Heart left ventricle (tissue), 16 donors: Measurements from ENCODE around the gene ZDHHC11. TPM values are rescaled to one million over a fixed set of nuclear protein-coding genes. Genes with fewer than 3 reads are reported as not detected.
"Not testable (repeated sequence)": the region's sequence is repeated elsewhere in the genome, so short reads cannot be mapped to it uniquely, and the experiment has no call there.

Source experiments
- ATAC-seq, 4 donors: fragments of 200-7000 bp; cut with Tn5 transposase; one replicate each; pipeline ENCODE4 v1.9.1; 2020 to 2022; ENCODE audit warnings: moderate library complexity in 4 of 4, mild to moderate bottlenecking in 3 of 4, moderate number of reproducible peaks in 1 of 4
- DNase-seq, 5 donors: peaks; one replicate each; pipeline ENCODE4 v3.0.0-alpha.2; 2020
- H3K27ac ChIP-seq, 12 donors: fragments of 200-600 bp; sonication (generic) in 4 of 12; one replicate each; pipeline versions ENCODE4 v1.5.0 to v1.8.0; 2016 to 2022; ENCODE audit warnings: mild to moderate bottlenecking in 2 of 12
- H3K27me3 ChIP-seq, 9 donors: fragments of 200-600 bp; sonication (generic) in 2 of 9; one replicate each; pipeline versions ENCODE4 v1.5.1 to v1.8.0; 2016 to 2022; ENCODE audit warnings: mild to moderate bottlenecking in 3 of 9
- H3K36me3 ChIP-seq, 9 donors: fragments of 200-600 bp; sonication (generic) in 2 of 9; one replicate each; pipeline versions ENCODE4 v1.5.0 to v1.8.0; 2018 to 2022; ENCODE audit warnings: mild to moderate bottlenecking in 2 of 9
- H3K4me1 ChIP-seq, 12 donors: fragments of 200-600 bp; sonication (generic) in 4 of 12; one replicate each; pipeline versions ENCODE4 v1.5.0 to v1.8.0; 2016 to 2022; ENCODE audit warnings: mild to moderate bottlenecking in 3 of 12
- H3K4me3 ChIP-seq, 12 donors: fragments of 200-600 bp; sonication (generic) in 4 of 12; one replicate each; pipeline versions ENCODE4 v1.5.0 to v1.8.0; 2017 to 2022; ENCODE audit warnings: mild to moderate bottlenecking in 9 of 12, moderate library complexity in 4 of 12
- H3K9me3 ChIP-seq, 12 donors: fragments of 200-600 bp; sonication (generic) in 4 of 12; one replicate each; pipeline versions ENCODE4 v1.5.0 to v1.8.0; 2016 to 2022; ENCODE audit warnings: mild to moderate bottlenecking in 1 of 12
- WGBS, 4 donors: extraction: QIAGEN DNeasy Blood & Tissue Kit in 2 of 4; methylation state at CpG; one replicate each; pipeline versions ENCODE4 v1.1.5 to v1.1.7; 2013 to 2018; 5-methylcytosine and 5-hydroxymethylcytosine counted together
- intact Hi-C, 10 donors: fragments of 100-400 bp; cut with DNase I; formaldehyde crosslinking; loops; one replicate each; pipeline versions ENCODE4 v1.11.1 to v1.14.2; 2022
- polyA plus RNA-seq, 2 donors: library from polyadenylated mRNA; stranded (reverse); fragments of 200-250 nt; gene quantifications; one replicate each; pipeline ENCODE4 v1.2.3, GENCODE V29; 2013
- total RNA-seq, 9 donors: library from RNA; depleted of rRNA in 2 of 9; stranded (reverse); fragments of >200 nt in 2 of 9; fragmentation: NEBNext Ultra II Directional in 3 of 9; extraction: Animal tissue kit (Norgen Biotek cat#: 25700) in 3 of 9; gene quantifications; one replicate each; pipeline versions ENCODE4 v1.1.0 to v1.2.4, GENCODE V29; 2016 to 2023
- TF ChIP-seq, protein P1 (sequence below), 12 donors: fragments of 200-600 bp; sonication (generic) in 4 of 12; IDR thresholded peaks; one replicate each; pipeline versions ENCODE4 v1.5.0 to v1.8.0; 2018 to 2022; ENCODE audit warnings: antibody characterized with exemption in 12 of 12, mild to moderate bottlenecking in 5 of 12
- donor health status: ischemic (EF 13 %, LVEDD 7.1; RV severe dilation, severe dysfunction).
- donor health status: healthy with polysubstance abuse.
- donor health status: DM: no; HTN: yes; CAD: no.
- donor health status: DM: no; HTN: no; CAD: no.
- donor health status: ischemic (EF 25% LVEDD 6.9; RV normal size, moderate dysfunction).
- donor health status: ischemic (EF 25% LVEDD 5.7; RV mildly dilated, moderate dysfunction).
- donor health status: healthy.
- donor health status: DM: yes; HTN: yes; CAD: no.
- donor health status: ischemic (EF 35%, LVEDD 5.7; RV mildly dilated, moderate dysfunction).
- donor health status: nonischemic (EF 11% LVEDD 7.7; RV severe dilation, severe dysfunction).
- donor health status: DM: yes; HTN: yes; CAD: no.
- donor health status: PGD.
- donor health status: ischemic (EF 29% LVEDD 5.4; RV normal size, mild dysfunction).
- donor health status: nonischemic (EF 23%, LVEDD 6.1; RV moderate dilation, normal function).

Gene ZDHHC11
- total and polyA plus RNA-seq, 11 donors: 6.3 to 25.0 (median 10.8) TPM

- TF ChIP-seq, protein P1, sequence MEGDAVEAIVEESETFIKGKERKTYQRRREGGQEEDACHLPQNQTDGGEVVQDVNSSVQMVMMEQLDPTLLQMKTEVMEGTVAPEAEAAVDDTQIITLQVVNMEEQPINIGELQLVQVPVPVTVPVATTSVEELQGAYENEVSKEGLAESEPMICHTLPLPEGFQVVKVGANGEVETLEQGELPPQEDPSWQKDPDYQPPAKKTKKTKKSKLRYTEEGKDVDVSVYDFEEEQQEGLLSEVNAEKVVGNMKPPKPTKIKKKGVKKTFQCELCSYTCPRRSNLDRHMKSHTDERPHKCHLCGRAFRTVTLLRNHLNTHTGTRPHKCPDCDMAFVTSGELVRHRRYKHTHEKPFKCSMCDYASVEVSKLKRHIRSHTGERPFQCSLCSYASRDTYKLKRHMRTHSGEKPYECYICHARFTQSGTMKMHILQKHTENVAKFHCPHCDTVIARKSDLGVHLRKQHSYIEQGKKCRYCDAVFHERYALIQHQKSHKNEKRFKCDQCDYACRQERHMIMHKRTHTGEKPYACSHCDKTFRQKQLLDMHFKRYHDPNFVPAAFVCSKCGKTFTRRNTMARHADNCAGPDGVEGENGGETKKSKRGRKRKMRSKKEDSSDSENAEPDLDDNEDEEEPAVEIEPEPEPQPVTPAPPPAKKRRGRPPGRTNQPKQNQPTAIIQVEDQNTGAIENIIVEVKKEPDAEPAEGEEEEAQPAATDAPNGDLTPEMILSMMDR (IDR thresholded peaks at IDR 0.05): peak in 1 of 12 donors; percentile 24
- ATAC-seq (peak; percentile 41 to 80 (median 68)), DNase-seq (peak in 2 of 5 donors; percentile 11 to 60)
- 76 to 89% (median 80%) methylated on average over 10 of the region's 10 CpGs for whole genome bisulfite sequencing, 4 donors
- H3K4me1 ChIP-seq, H3K27ac ChIP-seq, H3K9me3 ChIP-seq, intact Hi-C loops, H3K4me3 ChIP-seq, H3K27me3 ChIP-seq: not testable (repeated sequence)
- peaks cover 0 to 14% (median 0%) of the 10 kb centered on the region in 9 donors for H3K36me3 ChIP-seq
These were observed 12.3 kb downstream of the ZDHHC11 start for GRCh38 chr5:838431-838851.

GRCh38 chr5:837621-838121, 13.1 kb downstream of the ZDHHC11 start:
- H3K9me3 ChIP-seq, H3K27ac ChIP-seq, H3K4me3 ChIP-seq, ATAC-seq, intact Hi-C loops, H3K27me3 ChIP-seq, H3K4me1 ChIP-seq: not testable (repeated sequence)
- peaks cover 0 to 10% (median 0%) of the 10 kb centered on the region in 9 donors for H3K36me3 ChIP-seq
- 95 to 100% (median 98%) methylated on average over 2 to 14 of the region's 14 CpGs for WGBS, 4 donors
- DNase-seq: peak in 1 of 5 donors; percentile 21

DNA sequence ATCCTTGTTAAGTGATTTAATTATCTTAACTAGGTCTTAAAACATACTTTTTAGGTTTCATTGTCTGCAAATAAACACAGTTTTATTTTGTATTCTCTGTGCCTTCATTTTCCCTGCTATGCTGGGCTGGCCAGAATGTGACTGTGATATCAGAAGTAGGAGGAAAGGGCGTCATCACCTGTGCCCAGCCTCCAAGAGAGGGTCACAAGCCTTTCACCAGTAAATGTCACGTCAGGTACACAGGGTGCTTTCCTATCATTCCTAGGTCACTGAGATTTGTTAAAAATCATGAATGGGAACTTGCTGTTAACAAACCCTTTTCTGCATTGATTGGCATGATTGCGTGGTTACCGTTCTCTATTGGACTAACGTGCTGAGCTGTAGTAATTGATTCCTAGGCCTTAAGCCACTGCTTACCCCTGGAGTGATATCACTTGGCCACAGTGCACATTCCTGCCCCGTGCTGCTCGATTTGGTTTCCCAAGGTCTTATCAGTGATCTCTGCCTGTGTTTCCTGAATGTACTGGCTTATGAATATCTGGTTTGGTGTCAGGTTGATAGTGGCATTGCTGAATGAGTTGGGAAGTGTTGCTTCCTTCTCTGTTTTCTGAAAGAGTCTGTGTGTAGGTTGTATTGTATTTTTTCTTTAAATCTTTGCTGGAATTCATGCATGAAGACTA, 14.7 kb downstream of the ZDHHC11 start:
- WGBS, 4 donors: 39 to 49% (median 44%) methylated on average over 7 of the region's 7 CpGs
- ATAC-seq: peak in 3 of 4 donors; percentile 29 to 76 (median 62)
- H3K27me3 ChIP-seq, intact Hi-C loops, H3K36me3 ChIP-seq, H3K4me1 ChIP-seq, H3K4me3 ChIP-seq, H3K9me3 ChIP-seq: not testable (repeated sequence)
- H3K27ac ChIP-seq: peak overlapping the region in 1 of 12 donors; percentile 34
- peak in 1 of 5 donors; percentile 14 for DNase-seq

DNA sequence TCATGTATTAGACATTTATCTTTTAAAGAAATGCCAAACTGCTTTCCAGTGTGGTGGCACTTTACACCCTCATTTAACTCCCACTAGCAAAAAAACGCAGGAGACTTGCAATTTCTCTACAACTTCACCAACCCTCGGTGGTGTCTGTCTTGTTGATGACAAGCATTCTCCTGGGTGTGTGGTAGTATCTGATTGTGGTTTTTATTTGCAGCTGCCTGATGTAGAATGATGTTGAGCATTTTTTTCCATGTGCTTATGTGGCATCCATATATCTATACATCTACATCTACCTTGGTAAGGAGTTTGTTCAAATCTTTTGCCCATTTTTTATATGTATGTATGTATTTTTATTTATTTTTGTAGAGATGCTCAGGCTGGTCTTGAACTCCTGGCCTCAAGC, 16.8 kb downstream of the ZDHHC11 start:
- not testable (repeated sequence) for H3K4me1 ChIP-seq, H3K27me3 ChIP-seq, H3K9me3 ChIP-seq, ATAC-seq, H3K4me3 ChIP-seq, H3K36me3 ChIP-seq, DNase-seq, H3K27ac ChIP-seq
- intact Hi-C loops: loop anchor here in 1 of 10 donors (5.0 kb wide), 1 partner anchor 92 kb away; no protein-coding TSS in a partner anchor
- 50 to 73% (median 72%) methylated on average over 2 of the region's 2 CpGs for WGBS, 4 donors

GRCh38 chr5:828194-828593, 22.6 kb downstream of the ZDHHC11 start:
- ATAC-seq, H3K27me3 ChIP-seq, DNase-seq, intact Hi-C loops, H3K9me3 ChIP-seq, H3K4me1 ChIP-seq, H3K27ac ChIP-seq, H3K4me3 ChIP-seq: not testable (repeated sequence)
- WGBS, 4 donors: 95 to 97% (median 96%) methylated on average over 13 to 17 of the region's 19 CpGs
- peaks cover 0 to 18% (median 0%) of the 10 kb centered on the region in 9 donors for H3K36me3 ChIP-seq

GRCh38 chr5:825544-825943, 25.2 kb downstream of the ZDHHC11 start:
- not testable (repeated sequence) for H3K27ac ChIP-seq, DNase-seq, H3K4me3 ChIP-seq, H3K4me1 ChIP-seq, H3K9me3 ChIP-seq, H3K27me3 ChIP-seq
- peak in 3 of 4 donors; percentile 22 to 41 (median 22) for ATAC-seq
- 0 to 56% (median 50%) methylated on average over 1 of the region's 1 CpG; no CpG with 5 or more reads in 1 of the 4 donors for WGBS, 4 donors
- intact Hi-C loops: loop anchor here in 1 of 10 donors (2.0 kb wide), 1 partner anchor 93 kb away; no protein-coding TSS in a partner anchor
- peaks cover 0 to 24% (median 0%) of the 10 kb centered on the region in 9 donors for H3K36me3 ChIP-seq
